GM12878 (cell line): ENCODE measurements around the gene ATXN1.

Experiments used
- ATF3 ChIP-seq: IDR thresholded peaks from 2 replicates; pipeline ENCODE4 v1.6.1; 2011; ENCODE audit warnings: low read depth, mild to moderate bottlenecking, low read length, moderate library complexity, borderline replicate concordance; ENCODE audit errors: extremely low read depth
- CHD1 ChIP-seq: IDR thresholded peaks from 2 replicates; pipeline ENCODE4 v1.6.1; 2012; ENCODE audit warnings: low read depth, low read length, improper control_type of control experiment
- CTCF ChIP-seq, 3 experiments: IDR thresholded peaks in 2 of 3; conservative IDR thresholded peaks in 1 of 3; 2 replicates each; pipeline ENCODE4 v1.5.1; 2011; ENCODE audit warnings: low read depth in 3 of 3, low read length in 3 of 3, mild to moderate bottlenecking in 3 of 3, control low read depth in 2 of 3, moderate library complexity in 2 of 3, inconsistent platforms in 1 of 3, mixed read lengths in 1 of 3; ENCODE audit not compliant: control insufficient read depth in 2 of 3, insufficient read depth in 1 of 3; ENCODE audit errors: extremely low read depth in 1 of 3
- EZH2 ChIP-seq: IDR thresholded peaks from 2 replicates; pipeline ENCODE4 v1.6.1; 2012; ENCODE audit warnings: low read depth, mild to moderate bottlenecking, control low read depth, inconsistent platforms, low read length, borderline replicate concordance; ENCODE audit not compliant: control insufficient read depth
- FOS ChIP-seq: IDR thresholded peaks from 3 replicates; pipeline ENCODE4 v1.6.1; 2011; ENCODE audit warnings: borderline replicate concordance; ENCODE audit not compliant: insufficient read length; ENCODE audit errors: extremely low read depth
- FOXM1 ChIP-seq: IDR thresholded peaks from 2 replicates; pipeline ENCODE4 v1.6.1; 2012; ENCODE audit warnings: low read depth, mild to moderate bottlenecking, inconsistent platforms, low read length, moderate library complexity
- JUNB ChIP-seq: IDR thresholded peaks from 2 replicates; pipeline ENCODE4 v1.6.1; 2016; ENCODE audit warnings: antibody characterized with exemption, mild to moderate bottlenecking
- PBX3 ChIP-seq: IDR thresholded peaks from 2 replicates; pipeline ENCODE4 v1.6.1; 2011; ENCODE audit warnings: mild to moderate bottlenecking, low read depth, low read length, moderate library complexity; ENCODE audit not compliant: insufficient replicate concordance
- POLR2A ChIP-seq: IDR thresholded peaks from 2 replicates; pipeline ENCODE4 v1.6.1; 2011; ENCODE audit warnings: low read depth, mild to moderate bottlenecking, low read length
- SP1 ChIP-seq: IDR thresholded peaks from one replicate; pipeline ENCODE4 v1.6.1; 2011; ENCODE audit warnings: low read depth, low read length
- STAT1 ChIP-seq: fragments of 450-650 bp; conservative IDR thresholded peaks from 2 replicates; pipeline ENCODE4 v1.6.1; 2014; ENCODE audit warnings: antibody characterized with exemption, mild to moderate bottlenecking
- ZNF384 ChIP-seq: IDR thresholded peaks from 2 replicates; pipeline ENCODE4 v1.6.1; 2012; ENCODE audit warnings: low read depth, mild to moderate bottlenecking, low read length, improper control_type of control experiment, borderline replicate concordance
- TF ChIP-seq, protein P1 (sequence below): fragments of 450-650 bp; conservative IDR thresholded peaks from 2 replicates; pipeline ENCODE4 v1.6.1; 2017; ENCODE audit warnings: mild to moderate bottlenecking, moderate library complexity
- TF ChIP-seq, protein P2 (sequence below): fragments of 450-650 bp; IDR thresholded peaks from 2 replicates; pipeline ENCODE4 v1.6.1; 2017; ENCODE audit warnings: antibody characterized with exemption, mild to moderate bottlenecking, moderate library complexity

- no peak for TF ChIP-seq EZH2
- TF ChIP-seq ATF3: no peak
- TF ChIP-seq, protein P1, sequence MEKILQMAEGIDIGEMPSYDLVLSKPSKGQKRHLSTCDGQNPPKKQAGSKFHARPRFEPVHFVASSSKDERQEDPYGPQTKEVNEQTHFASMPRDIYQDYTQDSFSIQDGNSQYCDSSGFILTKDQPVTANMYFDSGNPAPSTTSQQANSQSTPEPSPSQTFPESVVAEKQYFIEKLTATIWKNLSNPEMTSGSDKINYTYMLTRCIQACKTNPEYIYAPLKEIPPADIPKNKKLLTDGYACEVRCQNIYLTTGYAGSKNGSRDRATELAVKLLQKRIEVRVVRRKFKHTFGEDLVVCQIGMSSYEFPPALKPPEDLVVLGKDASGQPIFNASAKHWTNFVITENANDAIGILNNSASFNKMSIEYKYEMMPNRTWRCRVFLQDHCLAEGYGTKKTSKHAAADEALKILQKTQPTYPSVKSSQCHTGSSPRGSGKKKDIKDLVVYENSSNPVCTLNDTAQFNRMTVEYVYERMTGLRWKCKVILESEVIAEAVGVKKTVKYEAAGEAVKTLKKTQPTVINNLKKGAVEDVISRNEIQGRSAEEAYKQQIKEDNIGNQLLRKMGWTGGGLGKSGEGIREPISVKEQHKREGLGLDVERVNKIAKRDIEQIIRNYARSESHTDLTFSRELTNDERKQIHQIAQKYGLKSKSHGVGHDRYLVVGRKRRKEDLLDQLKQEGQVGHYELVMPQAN: no peak
- no peak for TF ChIP-seq POLR2A
- TF ChIP-seq CTCF (IDR thresholded peaks at IDR 0.05 in 2 of 3, conservative IDR thresholded peaks at IDR 0.05 in 1 of 3; ENCODE audit: control insufficient read depth in 2 of 3, extremely low read depth in 1 of 3, insufficient read depth in 1 of 3, low read depth in 3 of 3, low read length in 3 of 3): no peak
- no peak for TF ChIP-seq FOXM1
- TF ChIP-seq ZNF384: no peak
- TF ChIP-seq SP1: no peak
- TF ChIP-seq PBX3: no peak
- TF ChIP-seq, protein P2, sequence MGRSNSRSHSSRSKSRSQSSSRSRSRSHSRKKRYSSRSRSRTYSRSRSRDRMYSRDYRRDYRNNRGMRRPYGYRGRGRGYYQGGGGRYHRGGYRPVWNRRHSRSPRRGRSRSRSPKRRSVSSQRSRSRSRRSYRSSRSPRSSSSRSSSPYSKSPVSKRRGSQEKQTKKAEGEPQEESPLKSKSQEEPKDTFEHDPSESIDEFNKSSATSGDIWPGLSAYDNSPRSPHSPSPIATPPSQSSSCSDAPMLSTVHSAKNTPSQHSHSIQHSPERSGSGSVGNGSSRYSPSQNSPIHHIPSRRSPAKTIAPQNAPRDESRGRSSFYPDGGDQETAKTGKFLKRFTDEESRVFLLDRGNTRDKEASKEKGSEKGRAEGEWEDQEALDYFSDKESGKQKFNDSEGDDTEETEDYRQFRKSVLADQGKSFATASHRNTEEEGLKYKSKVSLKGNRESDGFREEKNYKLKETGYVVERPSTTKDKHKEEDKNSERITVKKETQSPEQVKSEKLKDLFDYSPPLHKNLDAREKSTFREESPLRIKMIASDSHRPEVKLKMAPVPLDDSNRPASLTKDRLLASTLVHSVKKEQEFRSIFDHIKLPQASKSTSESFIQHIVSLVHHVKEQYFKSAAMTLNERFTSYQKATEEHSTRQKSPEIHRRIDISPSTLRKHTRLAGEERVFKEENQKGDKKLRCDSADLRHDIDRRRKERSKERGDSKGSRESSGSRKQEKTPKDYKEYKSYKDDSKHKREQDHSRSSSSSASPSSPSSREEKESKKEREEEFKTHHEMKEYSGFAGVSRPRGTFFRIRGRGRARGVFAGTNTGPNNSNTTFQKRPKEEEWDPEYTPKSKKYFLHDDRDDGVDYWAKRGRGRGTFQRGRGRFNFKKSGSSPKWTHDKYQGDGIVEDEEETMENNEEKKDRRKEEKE: no peak
- no peak for TF ChIP-seq JUNB
- TF ChIP-seq STAT1: no peak
- no peak for TF ChIP-seq CHD1
- TF ChIP-seq FOS: no peak
These were observed 283.7 kb downstream of the ATXN1 start for GRCh38 chr6:16477367-16478149.
